K562 (cell line): ENCODE data around the gene PRR35. TPM values are rescaled to one million over a fixed set of nuclear protein-coding genes. Genes with fewer than 3 reads are reported as not detected.

ENCODE experiments used
- BMI1 ChIP-seq: fragments of 150-350 bp; IDR thresholded peaks from 2 replicates; pipeline ENCODE4 v1.6.1; 2014; ENCODE audit warnings: low read length
- FIP1L1 ChIP-seq: fragments of 200-400 bp; formaldehyde crosslinking; IDR thresholded peaks from 2 replicates; pipeline ENCODE4 v1.6.1; 2018; ENCODE audit warnings: mild to moderate bottlenecking, low read depth, low read length; ENCODE audit not compliant: poor library complexity, severe bottlenecking
- KHSRP ChIP-seq: fragments of 450-650 bp; IDR thresholded peaks from 2 replicates; pipeline ENCODE4 v1.6.1; 2017
- NFYB ChIP-seq: IDR thresholded peaks from 2 replicates; pipeline ENCODE4 v1.6.1; 2011; ENCODE audit warnings: mild to moderate bottlenecking, moderate library complexity; ENCODE audit not compliant: insufficient read length; ENCODE audit errors: extremely low read depth
- RUNX1 ChIP-seq: sonication (generic); IDR thresholded peaks from 2 replicates; pipeline ENCODE4 v1.6.1; 2016; ENCODE audit warnings: antibody characterized with exemption, low read depth
- STAT5A ChIP-seq: IDR thresholded peaks from 2 replicates; pipeline ENCODE4 v1.6.1; 2012; ENCODE audit warnings: low read length, inconsistent platforms, borderline replicate concordance
- TEAD4 ChIP-seq, 2 experiments: sonication (generic) in 1 of 2; formaldehyde crosslinking in 1 of 2; IDR thresholded peaks; 2 replicates each; pipeline versions ENCODE4 v1.6.1 to v1.8.0; 2012 to 2022; ENCODE audit warnings: borderline replicate concordance in 1 of 2, inconsistent platforms in 1 of 2, low read length in 1 of 2, mild to moderate bottlenecking in 1 of 2, missing genetic modification reagents in 1 of 2
- ZNF165 ChIP-seq: fragments of 250-450 bp; sonication (Bioruptor Pico); IDR thresholded peaks from 2 replicates; pipeline ENCODE4 v1.4.0; 2020; ENCODE audit warnings: borderline replicate concordance
- polyA plus RNA-seq, 8 experiments: library from polyadenylated mRNA; depleted of rRNA in 4 of 8; stranded (reverse) in 5 of 8; unstranded in 3 of 8; fragments of >200 nt; fragmentation: Nextera tagmentation in 2 of 8; fragmentation: Illumina TruSeq in 1 of 8; extraction: Ambion mirVana in 2 of 8; extraction: Trizol in 1 of 8; gene quantifications; 2 replicates each; pipeline versions ENCODE4 v1.2.1 to v1.2.3, GENCODE V29; 2011 to 2014; ENCODE audit warnings: inconsistent platforms in 1 of 8, missing spikeins in 1 of 8
- total RNA-seq, 7 experiments: library from RNA; depleted of rRNA in 6 of 7; stranded (reverse); fragments of >200 nt in 6 of 7; fragmentation: Illumina TruSeq in 2 of 7; extraction: Trizol in 2 of 7; gene quantifications; 2 replicates each; pipeline versions ENCODE4 v1.2.1 to v1.2.3, GENCODE V29; 2011 to 2021; ENCODE audit warnings: low replicate concordance in 1 of 7
- TF ChIP-seq, protein P1 (sequence below): fragments of 200-600 bp; sonication (generic); IDR thresholded peaks from one replicate; pipeline ENCODE4 v1.6.1; 2012; ENCODE audit warnings: mild to moderate bottlenecking, low read depth, low read length, inconsistent platforms
- TF ChIP-seq, protein P2 (sequence below): fragments of 450-650 bp; formaldehyde crosslinking; conservative IDR thresholded peaks from 2 replicates; pipeline ENCODE4 v1.4.0; 2022; ENCODE audit warnings: mild to moderate bottlenecking, missing genetic modification characterization
- TF ChIP-seq, protein P3 (sequence below): IDR thresholded peaks from 3 replicates; pipeline ENCODE4 v1.6.1; 2011; ENCODE audit warnings: borderline replicate concordance, mild to moderate bottlenecking; ENCODE audit not compliant: insufficient read length, insufficient read depth
- TF ChIP-seq, protein P4 (sequence below): fragments of 250-450 bp; sonication (Bioruptor Pico); IDR thresholded peaks from 2 replicates; pipeline ENCODE4 v1.5.0; 2020; ENCODE audit warnings: mild to moderate bottlenecking

PRR35 gene
- total and polyA plus RNA-seq, 9 of the 15 experiments (the other 6 are each of a cell fraction or from before 2014, with no cell fraction given) = 0.17 to 0.45 (median 0.21) TPM; not detected in 5

DNA sequence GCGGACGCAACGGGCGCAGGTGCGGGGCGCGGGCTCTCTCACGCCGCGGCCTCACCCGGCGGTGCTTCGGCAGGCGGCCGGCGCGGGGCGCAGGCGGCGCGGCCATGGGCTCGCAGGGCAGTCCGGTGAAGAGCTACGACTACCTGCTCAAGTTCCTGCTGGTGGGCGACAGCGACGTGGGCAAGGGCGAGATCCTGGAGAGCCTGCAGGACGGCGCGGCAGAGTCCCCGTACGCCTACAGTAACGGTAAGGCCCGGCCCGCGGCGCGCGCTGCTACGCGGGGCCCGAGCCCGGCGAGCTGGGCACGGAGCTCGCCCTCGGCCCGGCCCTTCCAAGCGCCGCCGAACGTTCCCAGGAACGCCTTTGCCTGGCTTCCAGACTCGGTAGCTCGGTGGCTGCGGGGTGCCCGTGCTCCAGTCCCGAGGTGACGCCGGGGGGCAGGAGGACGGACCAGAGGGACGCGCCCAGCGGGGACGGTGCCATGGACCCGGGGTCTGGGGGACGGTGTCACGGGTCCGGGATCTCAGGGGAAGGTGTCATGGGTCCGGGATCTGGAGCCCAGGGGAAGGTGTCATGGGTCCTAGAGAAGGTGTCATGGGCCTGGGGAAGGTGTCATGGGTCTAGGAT lies 30.1 kb downstream of the PRR35 start (continued):
- TF ChIP-seq, protein P1, sequence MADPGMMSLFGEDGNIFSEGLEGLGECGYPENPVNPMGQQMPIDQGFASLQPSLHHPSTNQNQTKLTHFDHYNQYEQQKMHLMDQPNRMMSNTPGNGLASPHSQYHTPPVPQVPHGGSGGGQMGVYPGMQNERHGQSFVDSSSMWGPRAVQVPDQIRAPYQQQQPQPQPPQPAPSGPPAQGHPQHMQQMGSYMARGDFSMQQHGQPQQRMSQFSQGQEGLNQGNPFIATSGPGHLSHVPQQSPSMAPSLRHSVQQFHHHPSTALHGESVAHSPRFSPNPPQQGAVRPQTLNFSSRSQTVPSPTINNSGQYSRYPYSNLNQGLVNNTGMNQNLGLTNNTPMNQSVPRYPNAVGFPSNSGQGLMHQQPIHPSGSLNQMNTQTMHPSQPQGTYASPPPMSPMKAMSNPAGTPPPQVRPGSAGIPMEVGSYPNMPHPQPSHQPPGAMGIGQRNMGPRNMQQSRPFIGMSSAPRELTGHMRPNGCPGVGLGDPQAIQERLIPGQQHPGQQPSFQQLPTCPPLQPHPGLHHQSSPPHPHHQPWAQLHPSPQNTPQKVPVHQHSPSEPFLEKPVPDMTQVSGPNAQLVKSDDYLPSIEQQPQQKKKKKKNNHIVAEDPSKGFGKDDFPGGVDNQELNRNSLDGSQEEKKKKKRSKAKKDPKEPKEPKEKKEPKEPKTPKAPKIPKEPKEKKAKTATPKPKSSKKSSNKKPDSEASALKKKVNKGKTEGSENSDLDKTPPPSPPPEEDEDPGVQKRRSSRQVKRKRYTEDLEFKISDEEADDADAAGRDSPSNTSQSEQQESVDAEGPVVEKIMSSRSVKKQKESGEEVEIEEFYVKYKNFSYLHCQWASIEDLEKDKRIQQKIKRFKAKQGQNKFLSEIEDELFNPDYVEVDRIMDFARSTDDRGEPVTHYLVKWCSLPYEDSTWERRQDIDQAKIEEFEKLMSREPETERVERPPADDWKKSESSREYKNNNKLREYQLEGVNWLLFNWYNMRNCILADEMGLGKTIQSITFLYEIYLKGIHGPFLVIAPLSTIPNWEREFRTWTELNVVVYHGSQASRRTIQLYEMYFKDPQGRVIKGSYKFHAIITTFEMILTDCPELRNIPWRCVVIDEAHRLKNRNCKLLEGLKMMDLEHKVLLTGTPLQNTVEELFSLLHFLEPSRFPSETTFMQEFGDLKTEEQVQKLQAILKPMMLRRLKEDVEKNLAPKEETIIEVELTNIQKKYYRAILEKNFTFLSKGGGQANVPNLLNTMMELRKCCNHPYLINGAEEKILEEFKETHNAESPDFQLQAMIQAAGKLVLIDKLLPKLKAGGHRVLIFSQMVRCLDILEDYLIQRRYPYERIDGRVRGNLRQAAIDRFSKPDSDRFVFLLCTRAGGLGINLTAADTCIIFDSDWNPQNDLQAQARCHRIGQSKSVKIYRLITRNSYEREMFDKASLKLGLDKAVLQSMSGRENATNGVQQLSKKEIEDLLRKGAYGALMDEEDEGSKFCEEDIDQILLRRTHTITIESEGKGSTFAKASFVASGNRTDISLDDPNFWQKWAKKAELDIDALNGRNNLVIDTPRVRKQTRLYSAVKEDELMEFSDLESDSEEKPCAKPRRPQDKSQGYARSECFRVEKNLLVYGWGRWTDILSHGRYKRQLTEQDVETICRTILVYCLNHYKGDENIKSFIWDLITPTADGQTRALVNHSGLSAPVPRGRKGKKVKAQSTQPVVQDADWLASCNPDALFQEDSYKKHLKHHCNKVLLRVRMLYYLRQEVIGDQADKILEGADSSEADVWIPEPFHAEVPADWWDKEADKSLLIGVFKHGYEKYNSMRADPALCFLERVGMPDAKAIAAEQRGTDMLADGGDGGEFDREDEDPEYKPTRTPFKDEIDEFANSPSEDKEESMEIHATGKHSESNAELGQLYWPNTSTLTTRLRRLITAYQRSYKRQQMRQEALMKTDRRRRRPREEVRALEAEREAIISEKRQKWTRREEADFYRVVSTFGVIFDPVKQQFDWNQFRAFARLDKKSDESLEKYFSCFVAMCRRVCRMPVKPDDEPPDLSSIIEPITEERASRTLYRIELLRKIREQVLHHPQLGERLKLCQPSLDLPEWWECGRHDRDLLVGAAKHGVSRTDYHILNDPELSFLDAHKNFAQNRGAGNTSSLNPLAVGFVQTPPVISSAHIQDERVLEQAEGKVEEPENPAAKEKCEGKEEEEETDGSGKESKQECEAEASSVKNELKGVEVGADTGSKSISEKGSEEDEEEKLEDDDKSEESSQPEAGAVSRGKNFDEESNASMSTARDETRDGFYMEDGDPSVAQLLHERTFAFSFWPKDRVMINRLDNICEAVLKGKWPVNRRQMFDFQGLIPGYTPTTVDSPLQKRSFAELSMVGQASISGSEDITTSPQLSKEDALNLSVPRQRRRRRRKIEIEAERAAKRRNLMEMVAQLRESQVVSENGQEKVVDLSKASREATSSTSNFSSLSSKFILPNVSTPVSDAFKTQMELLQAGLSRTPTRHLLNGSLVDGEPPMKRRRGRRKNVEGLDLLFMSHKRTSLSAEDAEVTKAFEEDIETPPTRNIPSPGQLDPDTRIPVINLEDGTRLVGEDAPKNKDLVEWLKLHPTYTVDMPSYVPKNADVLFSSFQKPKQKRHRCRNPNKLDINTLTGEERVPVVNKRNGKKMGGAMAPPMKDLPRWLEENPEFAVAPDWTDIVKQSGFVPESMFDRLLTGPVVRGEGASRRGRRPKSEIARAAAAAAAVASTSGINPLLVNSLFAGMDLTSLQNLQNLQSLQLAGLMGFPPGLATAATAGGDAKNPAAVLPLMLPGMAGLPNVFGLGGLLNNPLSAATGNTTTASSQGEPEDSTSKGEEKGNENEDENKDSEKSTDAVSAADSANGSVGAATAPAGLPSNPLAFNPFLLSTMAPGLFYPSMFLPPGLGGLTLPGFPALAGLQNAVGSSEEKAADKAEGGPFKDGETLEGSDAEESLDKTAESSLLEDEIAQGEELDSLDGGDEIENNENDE = no peak
- TF ChIP-seq NFYB = no peak
- no peak for TF ChIP-seq STAT5A
- TF ChIP-seq, protein P2, sequence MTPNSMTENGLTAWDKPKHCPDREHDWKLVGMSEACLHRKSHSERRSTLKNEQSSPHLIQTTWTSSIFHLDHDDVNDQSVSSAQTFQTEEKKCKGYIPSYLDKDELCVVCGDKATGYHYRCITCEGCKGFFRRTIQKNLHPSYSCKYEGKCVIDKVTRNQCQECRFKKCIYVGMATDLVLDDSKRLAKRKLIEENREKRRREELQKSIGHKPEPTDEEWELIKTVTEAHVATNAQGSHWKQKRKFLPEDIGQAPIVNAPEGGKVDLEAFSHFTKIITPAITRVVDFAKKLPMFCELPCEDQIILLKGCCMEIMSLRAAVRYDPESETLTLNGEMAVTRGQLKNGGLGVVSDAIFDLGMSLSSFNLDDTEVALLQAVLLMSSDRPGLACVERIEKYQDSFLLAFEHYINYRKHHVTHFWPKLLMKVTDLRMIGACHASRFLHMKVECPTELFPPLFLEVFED = no peak
- TF ChIP-seq, protein P3, sequence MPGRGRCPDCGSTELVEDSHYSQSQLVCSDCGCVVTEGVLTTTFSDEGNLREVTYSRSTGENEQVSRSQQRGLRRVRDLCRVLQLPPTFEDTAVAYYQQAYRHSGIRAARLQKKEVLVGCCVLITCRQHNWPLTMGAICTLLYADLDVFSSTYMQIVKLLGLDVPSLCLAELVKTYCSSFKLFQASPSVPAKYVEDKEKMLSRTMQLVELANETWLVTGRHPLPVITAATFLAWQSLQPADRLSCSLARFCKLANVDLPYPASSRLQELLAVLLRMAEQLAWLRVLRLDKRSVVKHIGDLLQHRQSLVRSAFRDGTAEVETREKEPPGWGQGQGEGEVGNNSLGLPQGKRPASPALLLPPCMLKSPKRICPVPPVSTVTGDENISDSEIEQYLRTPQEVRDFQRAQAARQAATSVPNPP = no peak
- TF ChIP-seq RUNX1 = no peak
- no peak for TF ChIP-seq KHSRP
- TF ChIP-seq, protein P4, sequence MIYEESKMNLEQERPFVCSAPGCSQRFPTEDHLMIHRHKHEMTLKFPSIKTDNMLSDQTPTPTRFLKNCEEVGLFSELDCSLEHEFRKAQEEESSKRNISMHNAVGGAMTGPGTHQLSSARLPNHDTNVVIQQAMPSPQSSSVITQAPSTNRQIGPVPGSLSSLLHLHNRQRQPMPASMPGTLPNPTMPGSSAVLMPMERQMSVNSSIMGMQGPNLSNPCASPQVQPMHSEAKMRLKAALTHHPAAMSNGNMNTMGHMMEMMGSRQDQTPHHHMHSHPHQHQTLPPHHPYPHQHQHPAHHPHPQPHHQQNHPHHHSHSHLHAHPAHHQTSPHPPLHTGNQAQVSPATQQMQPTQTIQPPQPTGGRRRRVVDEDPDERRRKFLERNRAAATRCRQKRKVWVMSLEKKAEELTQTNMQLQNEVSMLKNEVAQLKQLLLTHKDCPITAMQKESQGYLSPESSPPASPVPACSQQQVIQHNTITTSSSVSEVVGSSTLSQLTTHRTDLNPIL (CRISPR knock-in tag) = no peak
- no peak for TF ChIP-seq FIP1L1
- no peak for TF ChIP-seq ZNF165
- TF ChIP-seq TEAD4 (IDR thresholded peaks at IDR 0.05; ENCODE audit: low read length) = no peak
- TF ChIP-seq TEAD4 (CRISPR knock-in tag; IDR thresholded peaks at IDR 0.05; ENCODE audit: borderline replicate concordance) = no peak
- no peak for TF ChIP-seq BMI1
